Ovary (tissue), 3 donors: ENCODE results near the gene POU6F2.

Experiments used
- CTCF ChIP-seq, 3 donors: fragments of 450-650 bp in 2 of 3; fragments of 200-600 bp in 1 of 3; IDR thresholded peaks; one replicate each; pipeline versions ENCODE4 v1.5.1 to v1.8.0; 2016 to 2022; ENCODE audit warnings: antibody characterized with exemption in 3 of 3, mild to moderate bottlenecking in 1 of 3
- EP300 ChIP-seq: sonication (generic); formaldehyde crosslinking; IDR thresholded peaks from one replicate; pipeline ENCODE4 v1.6.1; 2017; ENCODE audit warnings: antibody characterized with exemption
- POLR2A ChIP-seq: fragments of 450-650 bp; IDR thresholded peaks from one replicate; pipeline ENCODE4 v1.6.1; 2017; ENCODE audit warnings: antibody characterized with exemption, mild to moderate bottlenecking, moderate library complexity
- donor health status: DM: no; HTN: no; CAD: no.

GRCh38 chr7:39270018-39270417 is 292.3 kb downstream of the POU6F2 start:
- TF ChIP-seq CTCF (IDR thresholded peaks at IDR 0.05) (no peak), EP300 (no peak), POLR2A (no peak)
